ENCODE results near the gene ABCC5. TPM values are rescaled to one million over a fixed set of nuclear protein-coding genes. Genes with fewer than 3 reads are reported as not detected.
"Not testable (repeated sequence)": the region's sequence is repeated elsewhere in the genome, so short reads cannot be mapped to it uniquely, and the experiment has no call there.

ABCC5 gene
- total RNA-seq, 1 experiment from 2014 or later = 11.6 TPM

- DNase-seq (ENCODE audit: low read depth) = no peak
Measured at GRCh38 chr3:184016169-184016570, 1.5 kb downstream of the ABCC5 start.

- DNase-seq (ENCODE audit: low read depth) = no peak
Measured at GRCh38 chr3:184015381-184016019, 2.2 kb downstream of the ABCC5 start.

GRCh38 chr3:184011937-184012889, 5.5 kb downstream of the ABCC5 start:
- DNase-seq (ENCODE audit: low read depth) = no peak

- no peak for DNase-seq (ENCODE audit: low read depth)
Measured at GRCh38 chr3:184011230-184011876, 6.3 kb downstream of the ABCC5 start.

- no peak for DNase-seq (ENCODE audit: low read depth)
Measured at GRCh38 chr3:184008161-184008560, 9.5 kb downstream of the ABCC5 start.

- DNase-seq (ENCODE audit: low read depth) = not testable (repeated sequence)
Measured at GRCh38 chr3:184007143-184007813, 10.4 kb downstream of the ABCC5 start.

GRCh38 chr3:184005941-184006507, 11.7 kb downstream of the ABCC5 start:
- peak; percentile 41 for DNase-seq (ENCODE audit: low read depth)

- no peak for DNase-seq (ENCODE audit: low read depth)
Measured at GRCh38 chr3:184004476-184004875, 13.2 kb downstream of the ABCC5 start.

- peak; percentile 41 for DNase-seq (ENCODE audit: low read depth)
Measured at GRCh38 chr3:184003187-184003967, 14.3 kb downstream of the ABCC5 start.

- DNase-seq (ENCODE audit: low read depth) = no peak
Measured at GRCh38 chr3:184002469-184002868, 15.2 kb downstream of the ABCC5 start.

- no peak for DNase-seq (ENCODE audit: low read depth)
Measured at GRCh38 chr3:184001761-184002160, 15.9 kb downstream of the ABCC5 start.

GRCh38 chr3:183991403-183991802, 26.3 kb downstream of the ABCC5 start:
- DNase-seq (ENCODE audit: low read depth) = no peak

GRCh38 chr3:183988216-183988790, 29.4 kb downstream of the ABCC5 start:
- peak; percentile 66 for DNase-seq (ENCODE audit: low read depth)

GRCh38 chr3:183987000-183987600, 30.6 kb downstream of the ABCC5 start:
- DNase-seq (ENCODE audit: low read depth) = no peak

- DNase-seq (ENCODE audit: low read depth) = no peak
Measured at GRCh38 chr3:183984749-183985729, 32.6 kb downstream of the ABCC5 start.

- no peak for DNase-seq (ENCODE audit: low read depth)
Measured at GRCh38 chr3:183984127-183984740, 33.5 kb downstream of the ABCC5 start.

GRCh38 chr3:183981990-183982644, 35.6 kb downstream of the ABCC5 start:
- no peak for DNase-seq (ENCODE audit: low read depth)

- no peak for DNase-seq (ENCODE audit: low read depth)
Measured at GRCh38 chr3:183980403-183980802, 37.3 kb downstream of the ABCC5 start.

Data from M059J (cell line).